KOPT-K1 (cell line): Measurements from ENCODE around the gene CSMD2.
"Not testable (repeated sequence)": the region's sequence is repeated elsewhere in the genome, so short reads cannot be mapped to it uniquely, and the experiment has no call there.

Experiments used
- H3K27ac ChIP-seq: fragments of 200-600 bp; sonication (generic); 2 replicates; pipeline ENCODE4 v1.5.1; 2016; ENCODE audit warnings: antibody characterized with exemption, mild to moderate bottlenecking, low read depth, low read length; ENCODE audit not compliant: poor library complexity, severe bottlenecking
- H3K36me3 ChIP-seq: fragments of 200-600 bp; sonication (generic); 2 replicates; pipeline ENCODE4 v1.5.1; 2017; ENCODE audit warnings: antibody characterized with exemption, mild to moderate bottlenecking, low read length, moderate library complexity; ENCODE audit not compliant: insufficient read depth
- H3K9me3 ChIP-seq: fragments of 200-600 bp; sonication (generic); 2 replicates; pipeline ENCODE4 v1.5.1; 2017; ENCODE audit warnings: antibody characterized with exemption, low read length, mild to moderate bottlenecking; ENCODE audit not compliant: insufficient read depth, poor library complexity, severe bottlenecking

Gene CSMD2

DNA sequence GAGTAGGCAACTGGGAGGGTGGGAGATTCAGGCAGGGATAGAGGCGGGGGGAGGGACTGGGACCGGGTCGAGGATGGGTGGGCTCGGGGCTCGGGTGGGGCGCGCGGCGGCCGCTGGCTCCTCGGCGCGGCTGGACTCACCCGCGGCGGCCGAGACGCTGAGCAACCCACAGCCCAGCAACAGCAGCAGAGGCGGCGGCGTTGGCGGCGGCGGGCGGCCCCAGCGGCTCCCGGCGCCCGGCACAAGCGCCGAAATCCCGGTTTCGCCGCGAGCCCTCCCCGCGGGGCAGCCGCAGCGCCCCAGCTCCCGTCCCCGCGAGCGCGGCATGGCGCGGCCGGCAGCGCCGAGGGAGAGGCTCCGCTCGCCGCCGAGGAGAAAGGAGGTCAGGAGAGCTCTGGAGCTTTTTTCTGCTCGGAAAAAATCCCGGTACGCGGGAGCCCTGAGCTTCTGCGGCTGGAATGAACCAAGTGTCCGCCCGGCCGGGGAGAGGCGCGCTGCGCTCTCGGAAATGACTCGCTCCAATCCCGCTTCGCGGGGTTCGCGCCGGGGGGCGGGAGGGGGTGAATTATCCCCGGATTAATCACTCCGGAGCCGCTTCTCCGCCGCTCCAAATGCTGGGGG lies at the start of gene CSMD2:
TSS of gene CSMD2 (minus strand) at position 460 of the 621 bp plus-strand sequence. CDS start at position 327, 133 bp downstream.
- Histone ChIP-seq H3K9me3 (no peaks in the 10 kb centered on the region), H3K27ac (no peak within 1 kb of the TSS), H3K36me3 (no peaks in the 10 kb centered on the region)

DNA sequence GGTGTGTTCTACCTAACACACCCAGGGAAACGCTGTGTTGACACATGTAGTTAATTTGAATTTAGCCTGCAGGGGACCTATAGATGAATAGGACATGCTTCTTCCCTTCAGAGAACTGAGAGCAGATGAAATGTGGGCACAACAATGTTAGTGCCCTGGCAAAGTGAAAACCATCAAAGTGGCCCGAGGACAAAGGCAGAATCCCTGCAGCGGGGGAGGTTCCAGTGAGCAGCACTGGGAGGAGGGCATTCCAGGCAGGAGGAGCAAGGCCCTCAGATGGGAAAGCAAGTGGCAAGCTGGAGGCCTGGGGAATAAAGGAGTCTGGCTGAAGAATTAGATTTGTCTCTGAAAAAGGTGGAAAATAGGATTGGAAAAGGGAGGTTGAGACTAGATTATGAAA lies 48.9 kb upstream of the CSMD2 start:
- no peak overlapping the region for H3K27ac ChIP-seq
- H3K9me3 ChIP-seq: no peaks in the 10 kb centered on the region
- no peaks in the 10 kb centered on the region for H3K36me3 ChIP-seq

DNA sequence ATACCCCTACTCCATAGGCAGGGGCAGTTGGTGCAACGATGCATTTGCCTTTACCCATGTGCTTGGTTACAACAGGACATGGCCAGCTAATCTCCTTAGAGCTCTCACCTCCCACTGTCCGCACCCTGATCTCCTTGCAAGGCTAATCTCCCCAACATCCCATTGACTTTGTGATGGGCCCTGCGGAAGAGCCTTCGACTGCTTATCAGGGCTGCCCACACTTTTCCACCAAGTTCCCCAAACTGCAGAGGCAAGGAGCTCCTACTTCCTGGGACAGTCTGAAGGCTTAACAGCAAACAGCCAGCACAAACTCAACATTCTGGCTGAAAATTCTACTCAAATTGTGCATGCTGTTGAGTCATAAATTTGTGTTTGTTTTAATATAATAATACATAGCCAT lies 47.6 kb upstream of the CSMD2 start:
- Histone ChIP-seq H3K27ac (no peak overlapping the region), H3K9me3 (no peaks in the 10 kb centered on the region), H3K36me3 (no peaks in the 10 kb centered on the region)

DNA sequence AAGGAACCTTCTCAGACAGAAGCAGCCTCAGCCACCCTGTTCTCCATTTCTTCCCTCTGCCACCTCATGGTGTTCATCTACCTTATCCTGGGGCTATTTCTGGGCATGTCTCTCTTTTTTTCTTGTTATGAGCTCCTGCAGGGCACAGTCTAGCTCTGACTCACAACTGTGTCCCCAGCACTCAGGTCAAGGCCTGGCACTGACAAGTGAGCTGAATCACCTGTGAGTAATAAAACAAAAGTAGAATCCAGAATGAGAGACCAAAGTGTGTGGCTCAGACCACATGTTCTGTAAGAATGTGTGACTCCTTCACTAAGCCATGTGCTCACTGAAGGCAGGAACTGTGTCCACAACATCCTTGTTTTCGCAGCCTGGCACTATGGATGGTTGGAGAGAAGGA lies 34.9 kb upstream of the CSMD2 start:
- no peaks in the 10 kb centered on the region for H3K36me3 ChIP-seq
- H3K27ac ChIP-seq: no peak overlapping the region
- no peaks in the 10 kb centered on the region for H3K9me3 ChIP-seq

DNA sequence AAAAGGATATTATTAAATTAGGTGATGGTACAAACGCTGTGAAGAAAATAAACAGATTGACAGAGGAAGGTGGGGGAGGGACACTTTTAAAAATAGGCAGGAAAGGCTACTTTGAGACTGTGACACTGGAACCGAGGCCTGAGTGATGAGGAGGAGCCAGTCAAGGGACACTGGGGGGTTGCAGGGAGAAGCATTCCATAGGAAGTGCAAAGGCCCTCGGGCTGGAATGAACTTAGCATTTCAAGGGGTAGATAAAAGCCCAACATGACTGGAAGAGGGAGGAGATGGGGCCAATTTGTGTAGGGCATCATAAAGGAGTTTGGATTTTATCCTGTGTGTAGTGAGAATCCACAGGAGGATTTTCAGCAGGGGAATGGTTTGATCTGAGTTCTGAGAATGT lies 27.6 kb upstream of the CSMD2 start:
- H3K9me3 ChIP-seq: peaks cover 8% of the 10 kb centered on the region
- no peaks in the 10 kb centered on the region for H3K36me3 ChIP-seq
- H3K27ac ChIP-seq: no peak overlapping the region

DNA sequence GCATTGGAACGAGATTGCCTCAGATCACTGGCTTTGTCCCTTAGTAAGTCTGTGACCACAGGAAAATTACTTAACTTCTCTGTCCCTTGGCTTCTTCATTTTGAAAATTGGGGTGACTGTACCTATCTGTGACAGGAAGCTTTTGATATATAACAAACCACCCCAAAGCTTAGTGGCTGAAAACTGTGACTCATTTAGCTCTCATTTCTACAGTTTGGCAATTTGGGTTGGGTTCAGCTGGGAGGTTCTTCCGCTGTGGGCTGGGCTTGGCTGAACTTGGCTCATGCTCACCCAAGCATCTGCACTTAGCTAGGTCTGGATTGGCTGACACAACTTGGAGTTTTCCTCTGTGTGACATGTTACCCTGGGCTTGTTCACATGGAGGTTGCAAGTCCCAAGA lies 25.7 kb upstream of the CSMD2 start:
- no peak overlapping the region for H3K27ac ChIP-seq

DNA sequence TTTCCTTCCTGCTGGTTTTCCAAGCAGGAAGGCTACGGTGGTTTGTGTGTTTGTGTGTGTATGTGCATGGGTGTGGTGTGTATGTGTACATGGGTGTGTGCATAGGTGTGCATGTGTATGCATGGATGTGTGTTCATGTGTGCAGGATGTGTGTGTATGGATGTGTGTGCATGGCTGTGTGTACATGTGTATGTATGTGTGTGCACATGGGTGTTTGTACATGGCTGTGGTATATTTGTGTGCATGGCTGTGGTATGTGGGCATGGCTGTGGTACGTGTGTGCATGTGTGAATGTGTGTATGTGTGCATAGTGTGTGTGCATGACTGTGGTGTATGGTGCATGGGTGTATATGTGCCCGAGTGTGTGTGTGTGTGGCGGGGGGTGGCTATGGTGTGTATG lies 24.0 kb upstream of the CSMD2 start:
- no peaks in the 10 kb centered on the region for H3K36me3 ChIP-seq
- H3K27ac ChIP-seq: no peak overlapping the region
- peaks cover 8% of the 10 kb centered on the region for H3K9me3 ChIP-seq

More for the DNA sequence above, 25.7 kb upstream of the CSMD2 start:
- H3K36me3 ChIP-seq: no peaks in the 10 kb centered on the region
- H3K9me3 ChIP-seq: peaks cover 8% of the 10 kb centered on the region

DNA sequence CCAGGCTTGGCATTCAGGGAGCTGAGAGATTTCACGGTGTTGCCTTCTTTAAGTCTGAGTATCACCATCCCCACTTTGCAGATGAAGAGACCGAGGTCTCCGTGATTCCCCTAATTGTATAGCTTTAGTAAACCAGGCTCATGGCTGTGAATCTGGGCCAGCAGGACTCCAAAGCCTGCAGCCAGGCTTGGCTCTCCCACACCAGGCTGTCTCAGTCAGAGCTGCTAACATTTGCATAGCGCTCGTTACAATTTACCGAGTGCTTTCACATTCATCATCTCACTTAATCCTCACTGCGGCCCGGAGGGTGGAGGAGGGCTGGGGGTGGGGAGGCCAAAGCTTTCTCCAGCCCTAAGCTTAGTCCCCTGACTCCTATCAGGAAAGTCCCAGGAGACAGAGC lies 23.4 kb upstream of the CSMD2 start:
- Histone ChIP-seq H3K27ac (no peak overlapping the region), H3K9me3 (peaks cover 8% of the 10 kb centered on the region), H3K36me3 (no peaks in the 10 kb centered on the region)

DNA sequence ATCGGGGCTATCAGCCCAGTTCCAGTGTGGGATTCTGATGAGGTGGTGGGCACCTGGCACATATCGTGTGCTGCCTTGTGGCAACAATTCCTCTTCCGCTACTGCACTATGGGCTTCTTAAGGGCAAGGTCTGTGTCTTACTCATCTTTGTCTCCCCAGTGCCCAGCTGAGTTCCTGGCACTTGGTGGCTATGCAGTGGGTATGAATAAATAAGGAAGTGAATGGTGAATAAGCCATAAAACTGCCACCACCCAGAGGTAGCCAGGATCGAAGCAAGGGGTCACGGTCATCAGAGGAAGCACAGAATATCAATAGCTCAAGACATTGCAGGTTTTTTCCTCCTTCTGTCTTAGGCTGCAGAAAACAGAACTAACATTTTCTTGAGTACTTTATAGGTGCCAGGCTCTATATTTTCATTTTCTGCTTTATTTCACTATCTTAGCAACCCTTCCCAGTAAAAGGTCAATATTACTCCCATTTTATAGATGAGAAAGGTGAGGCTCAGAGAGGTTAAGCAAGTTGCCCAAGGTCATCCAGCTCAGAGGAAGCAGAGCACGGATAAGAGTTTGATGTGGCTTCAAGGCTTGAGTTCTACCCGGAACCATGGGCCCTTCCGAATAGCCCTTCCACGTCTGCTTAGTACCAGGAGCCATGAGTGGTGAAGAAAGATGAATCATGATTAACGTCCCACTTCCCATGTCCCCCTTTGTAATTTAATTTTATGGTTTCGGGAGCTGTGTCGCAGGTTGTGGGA lies 21.9 kb upstream of the CSMD2 start:
- Histone ChIP-seq H3K27ac (no peak overlapping the region), H3K9me3 (peaks cover 8% of the 10 kb centered on the region), H3K36me3 (no peaks in the 10 kb centered on the region)

DNA sequence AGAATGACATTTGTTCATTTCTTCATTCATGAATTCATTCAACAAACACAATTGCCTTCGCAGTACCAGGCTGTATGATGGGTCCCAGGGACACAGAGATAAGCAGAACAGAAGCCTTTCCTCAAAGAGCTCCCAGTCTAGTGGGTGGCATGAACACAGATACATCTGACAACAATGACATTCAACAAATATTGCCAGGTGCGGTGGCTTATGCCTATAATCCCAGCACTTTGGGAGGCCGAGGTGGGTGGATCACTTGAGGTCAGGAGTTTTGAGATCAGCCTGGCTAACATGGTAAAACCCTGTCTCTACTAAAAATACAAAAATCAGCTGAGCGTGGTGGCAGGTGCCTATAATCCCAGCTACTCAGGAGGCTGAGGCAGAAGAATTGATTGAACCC lies 18.4 kb upstream of the CSMD2 start:
- H3K27ac ChIP-seq, H3K36me3 ChIP-seq, H3K9me3 ChIP-seq: not testable (repeated sequence)

DNA sequence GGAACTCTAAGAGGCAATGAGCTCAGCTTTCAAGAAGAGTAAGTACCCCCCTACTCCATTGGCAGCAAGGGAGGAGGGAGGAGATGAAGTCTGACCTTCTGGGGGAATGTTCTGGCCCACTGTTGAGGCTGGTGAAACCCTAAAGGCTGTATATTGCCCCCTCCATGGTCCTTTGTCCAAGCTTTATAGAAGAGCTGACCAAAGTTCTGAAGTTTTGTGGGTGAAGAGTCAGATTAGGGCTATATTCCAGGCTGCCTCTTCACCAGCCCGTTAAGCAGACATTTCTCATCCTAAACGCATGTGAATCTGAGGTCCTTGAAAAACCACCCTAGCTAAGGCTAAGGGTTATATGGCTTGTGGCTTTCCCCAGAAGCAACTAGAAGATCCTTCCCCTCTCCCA lies 13.0 kb upstream of the CSMD2 start:
- Histone ChIP-seq H3K27ac (no peak overlapping the region), H3K36me3 (no peaks in the 10 kb centered on the region), H3K9me3 (no peaks in the 10 kb centered on the region)

DNA sequence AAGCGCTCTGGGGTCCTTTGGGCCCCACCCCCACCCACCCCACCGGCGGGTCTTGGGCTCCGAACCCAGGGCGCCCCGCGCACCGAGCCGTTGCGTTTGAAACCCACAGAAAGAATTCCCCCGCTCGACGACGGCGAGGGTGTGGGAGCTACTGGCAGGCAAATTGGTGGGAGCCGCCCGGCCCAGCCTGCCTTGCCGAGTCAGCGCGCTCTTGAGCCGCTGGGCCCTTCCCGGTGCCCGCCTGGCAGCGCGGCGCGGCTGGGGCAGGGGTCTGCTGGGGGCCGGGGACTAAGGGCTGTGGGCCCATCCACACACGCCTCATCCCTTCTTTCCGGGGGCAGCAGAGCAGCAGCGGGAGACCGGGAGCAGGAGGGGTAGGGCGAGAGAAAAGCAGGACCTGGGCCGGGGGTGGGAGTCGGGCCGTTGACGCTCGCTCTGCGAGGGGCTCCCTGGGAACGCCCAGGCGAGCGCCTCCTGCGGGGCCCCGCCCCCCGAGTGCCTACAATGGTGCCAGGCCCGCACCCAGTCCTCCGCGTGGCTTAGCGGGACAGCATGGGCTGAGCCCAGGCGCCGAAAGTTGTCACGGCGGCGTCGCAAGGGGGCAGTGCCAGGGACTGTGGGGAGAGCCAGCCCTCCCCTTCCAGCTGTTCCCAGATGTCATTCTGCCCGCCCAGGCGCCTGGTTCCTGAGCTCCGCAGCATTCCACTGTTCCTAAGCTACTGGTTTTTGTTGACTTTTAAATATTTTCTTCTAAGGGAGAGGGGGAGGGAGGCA lies 12.0 kb upstream of the CSMD2 start, which contains the start of gene C1orf94:
TSS of gene C1orf94 (plus strand) at position 78 of the 774 bp plus-strand sequence. CDS start 883 bp downstream, outside the sequence.
- H3K36me3 ChIP-seq: no peaks in the 10 kb centered on the region
- H3K27ac ChIP-seq: no peak within 1 kb of the TSS
- no peaks in the 10 kb centered on the region for H3K9me3 ChIP-seq

DNA sequence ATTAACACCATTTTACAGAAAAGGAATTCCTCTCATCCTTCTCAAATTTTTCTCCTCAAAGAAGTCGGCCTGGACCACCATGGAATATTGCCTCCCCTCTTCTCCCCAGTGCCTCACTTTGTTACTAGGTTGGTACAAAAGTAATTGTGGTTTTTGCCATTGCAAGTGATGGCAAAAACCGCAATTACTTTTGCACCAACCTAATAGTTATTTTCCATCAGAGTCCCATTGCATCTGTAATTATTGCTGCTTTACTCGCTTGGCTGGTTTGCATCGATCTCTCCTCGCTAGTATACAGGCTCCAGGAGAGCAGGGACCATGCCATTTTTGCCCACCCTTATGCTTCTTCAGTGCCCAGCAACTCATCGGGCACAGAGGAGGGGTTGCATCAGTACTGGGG lies 10.7 kb upstream of the CSMD2 start:
- no peak overlapping the region for H3K27ac ChIP-seq
- no peaks in the 10 kb centered on the region for H3K9me3 ChIP-seq
- H3K36me3 ChIP-seq: no peaks in the 10 kb centered on the region

DNA sequence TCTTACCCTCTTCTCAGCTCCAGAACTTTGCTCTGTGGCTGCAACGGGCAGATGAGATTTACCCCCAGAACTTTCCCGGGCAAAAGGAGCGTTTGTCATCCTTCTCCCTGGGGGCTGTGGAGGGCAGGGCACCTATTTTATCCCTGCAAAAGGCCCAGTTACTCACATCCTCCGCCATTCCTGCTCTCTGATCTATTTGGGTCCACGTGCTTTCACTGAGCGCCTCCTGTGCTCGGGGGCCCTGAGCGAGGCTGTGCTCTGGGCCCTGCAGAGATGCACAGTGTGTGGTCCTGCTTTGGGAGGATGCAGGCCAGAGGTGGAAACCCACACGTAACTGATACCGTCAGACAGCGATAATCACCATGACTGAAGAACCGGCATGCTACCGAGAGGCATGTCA lies 2.4 kb upstream of the CSMD2 start:
- H3K9me3 ChIP-seq: no peaks in the 10 kb centered on the region
- no peaks in the 10 kb centered on the region for H3K36me3 ChIP-seq
- no peak overlapping the region for H3K27ac ChIP-seq

DNA sequence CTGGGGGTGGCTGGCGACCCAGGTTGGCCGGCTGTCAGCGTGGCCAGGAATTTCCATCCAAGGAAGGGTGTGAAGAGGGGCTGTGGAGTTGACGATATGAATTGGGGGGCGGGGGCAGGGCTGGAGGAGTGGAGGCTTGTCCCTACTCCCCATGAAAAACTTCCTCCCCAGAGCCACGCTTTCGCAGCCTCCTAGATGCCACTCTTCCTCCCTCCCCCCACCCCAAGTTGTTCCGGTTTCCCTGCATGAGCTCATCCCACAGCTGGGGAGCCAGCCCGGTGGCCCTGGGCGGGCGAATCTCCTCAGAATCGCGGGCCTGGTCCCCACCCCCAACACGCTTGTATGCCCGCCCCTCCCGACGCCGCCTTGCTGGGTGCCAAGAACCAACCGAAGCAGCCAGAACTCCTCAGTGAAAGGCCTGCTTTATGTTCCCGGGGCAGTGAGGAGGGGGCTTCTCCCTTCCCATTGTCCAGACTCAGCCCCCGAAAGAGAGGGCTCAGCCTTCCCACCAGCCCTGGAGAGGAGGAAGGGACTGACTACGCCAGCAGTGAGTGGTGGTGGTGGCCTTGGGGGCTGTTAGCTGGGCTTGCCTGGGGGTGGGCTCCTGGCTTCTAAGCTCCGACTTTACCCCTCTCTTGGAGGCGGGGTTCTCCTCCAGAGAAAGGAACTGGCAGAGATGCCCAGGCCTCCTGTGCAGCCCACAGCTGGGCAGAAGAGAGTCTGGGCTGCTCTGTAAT lies 1.8 kb upstream of the CSMD2 start:
- Histone ChIP-seq H3K27ac (no peak overlapping the region), H3K36me3 (no peaks in the 10 kb centered on the region), H3K9me3 (no peaks in the 10 kb centered on the region)
